Measurements from ENCODE around the gene SUFU. TPM values are rescaled to one million over a fixed set of nuclear protein-coding genes. Genes with fewer than 3 reads are reported as not detected.
A peak's percentile ranks its signal among the peaks of the same experiment; 100 is the strongest.

The SUFU gene
- total RNA-seq, 1 donor from 2014 or later = 0.79 TPM

DNA sequence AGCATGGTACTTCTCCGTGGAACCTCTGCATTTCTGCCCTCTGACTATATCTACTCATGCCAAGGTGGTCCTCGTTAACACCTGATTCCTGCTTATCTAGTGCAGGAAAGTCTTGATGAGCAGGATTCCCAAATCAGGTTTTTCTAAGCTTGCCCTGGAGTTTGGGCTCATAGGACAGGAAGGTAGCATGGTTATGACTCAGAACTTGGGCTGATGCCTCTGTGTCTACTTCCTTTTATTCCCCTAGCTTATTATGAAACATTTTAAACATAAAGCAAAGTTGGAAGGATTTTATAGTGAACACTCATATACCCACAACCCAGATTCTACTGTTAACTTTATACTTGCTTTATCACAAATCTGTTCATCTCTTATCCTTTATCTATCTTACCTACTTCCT lies 5.6 kb downstream of the SUFU start:
- DNase-seq (ENCODE audit: low read depth) (peak; percentile 77), FAIRE-seq (no peak)
- Histone ChIP-seq H3K27me3 (ENCODE audit: control insufficient read depth, insufficient read depth, low read length) (no peaks in the 10 kb centered on the region), H3K36me3 (ENCODE audit: control insufficient read depth, insufficient read depth, low read length) (peaks cover 7% of the 10 kb centered on the region), H3K4me3 (ENCODE audit: low read depth, low read length) (no peak overlapping the region)
- TF ChIP-seq, protein P1, sequence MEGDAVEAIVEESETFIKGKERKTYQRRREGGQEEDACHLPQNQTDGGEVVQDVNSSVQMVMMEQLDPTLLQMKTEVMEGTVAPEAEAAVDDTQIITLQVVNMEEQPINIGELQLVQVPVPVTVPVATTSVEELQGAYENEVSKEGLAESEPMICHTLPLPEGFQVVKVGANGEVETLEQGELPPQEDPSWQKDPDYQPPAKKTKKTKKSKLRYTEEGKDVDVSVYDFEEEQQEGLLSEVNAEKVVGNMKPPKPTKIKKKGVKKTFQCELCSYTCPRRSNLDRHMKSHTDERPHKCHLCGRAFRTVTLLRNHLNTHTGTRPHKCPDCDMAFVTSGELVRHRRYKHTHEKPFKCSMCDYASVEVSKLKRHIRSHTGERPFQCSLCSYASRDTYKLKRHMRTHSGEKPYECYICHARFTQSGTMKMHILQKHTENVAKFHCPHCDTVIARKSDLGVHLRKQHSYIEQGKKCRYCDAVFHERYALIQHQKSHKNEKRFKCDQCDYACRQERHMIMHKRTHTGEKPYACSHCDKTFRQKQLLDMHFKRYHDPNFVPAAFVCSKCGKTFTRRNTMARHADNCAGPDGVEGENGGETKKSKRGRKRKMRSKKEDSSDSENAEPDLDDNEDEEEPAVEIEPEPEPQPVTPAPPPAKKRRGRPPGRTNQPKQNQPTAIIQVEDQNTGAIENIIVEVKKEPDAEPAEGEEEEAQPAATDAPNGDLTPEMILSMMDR (IDR thresholded peaks at IDR 0.05; ENCODE audit: insufficient read depth, low read length, severe bottlenecking) = no peak

GRCh38 chr10:102511583-102512274 lies 8.0 kb downstream of the SUFU start:
- H3K27me3 ChIP-seq (ENCODE audit: control insufficient read depth, insufficient read depth, low read length) = no peaks in the 10 kb centered on the region
- TF ChIP-seq, protein P1 (IDR thresholded peaks at IDR 0.05; ENCODE audit: insufficient read depth, low read length, severe bottlenecking) = no peak
- DNase-seq (ENCODE audit: low read depth) (no peak), FAIRE-seq (no peak)
- H3K4me3 ChIP-seq (ENCODE audit: low read depth, low read length) = no peak overlapping the region
- H3K36me3 ChIP-seq (ENCODE audit: control insufficient read depth, insufficient read depth, low read length) = peaks cover 10% of the 10 kb centered on the region

GRCh38 chr10:102514487-102515311 lies 10.9 kb downstream of the SUFU start:
- no peak overlapping the region for H3K4me3 ChIP-seq (ENCODE audit: low read depth, low read length)
- DNase-seq (ENCODE audit: low read depth) = no peak
- H3K36me3 ChIP-seq (ENCODE audit: control insufficient read depth, insufficient read depth, low read length) = peaks cover 10% of the 10 kb centered on the region
- no peaks in the 10 kb centered on the region for H3K27me3 ChIP-seq (ENCODE audit: control insufficient read depth, insufficient read depth, low read length)
- no peak for FAIRE-seq
- TF ChIP-seq, protein P1 (IDR thresholded peaks at IDR 0.05; ENCODE audit: insufficient read depth, low read length, severe bottlenecking) = no peak

- TF ChIP-seq, protein P1 (IDR thresholded peaks at IDR 0.05; ENCODE audit: insufficient read depth, low read length, severe bottlenecking) = no peak
- no peak for DNase-seq (ENCODE audit: low read depth)
- no peak for FAIRE-seq
Measured at GRCh38 chr10:102515724-102516123, 12.0 kb downstream of the SUFU start.

GRCh38 chr10:102517553-102517952 lies 13.8 kb downstream of the SUFU start:
- Histone ChIP-seq H3K4me3 (ENCODE audit: low read depth, low read length) (no peak overlapping the region), H3K27me3 (ENCODE audit: control insufficient read depth, insufficient read depth, low read length) (no peaks in the 10 kb centered on the region), H3K36me3 (ENCODE audit: control insufficient read depth, insufficient read depth, low read length) (peaks cover 4% of the 10 kb centered on the region)
- DNase-seq (ENCODE audit: low read depth) = no peak
- TF ChIP-seq, protein P1 (IDR thresholded peaks at IDR 0.05; ENCODE audit: insufficient read depth, low read length, severe bottlenecking) = no peak
- FAIRE-seq = no peak

More at GRCh38 chr10:102515724-102516123, 12.0 kb downstream of the SUFU start:
- H3K4me3 ChIP-seq (ENCODE audit: low read depth, low read length) = no peak overlapping the region
- peaks cover 10% of the 10 kb centered on the region for H3K36me3 ChIP-seq (ENCODE audit: control insufficient read depth, insufficient read depth, low read length)
- H3K27me3 ChIP-seq (ENCODE audit: control insufficient read depth, insufficient read depth, low read length) = no peaks in the 10 kb centered on the region

All from bronchial epithelial cell (primary cell).